AG09319 (cell line): ENCODE results near the gene HLCS.

ENCODE experiments used
- DNase-seq: peaks from one replicate; pipeline ENCODE4 v3.0.0-alpha.2; 2010; ENCODE audit warnings: low read depth; ENCODE audit errors: extremely low read depth
- TF ChIP-seq, protein P1 (sequence below): IDR thresholded peaks from 2 replicates; pipeline ENCODE4 v1.5.1; 2011; ENCODE audit warnings: low read depth, mild to moderate bottlenecking, inconsistent platforms, low read length, moderate library complexity

HLCS gene

DNA sequence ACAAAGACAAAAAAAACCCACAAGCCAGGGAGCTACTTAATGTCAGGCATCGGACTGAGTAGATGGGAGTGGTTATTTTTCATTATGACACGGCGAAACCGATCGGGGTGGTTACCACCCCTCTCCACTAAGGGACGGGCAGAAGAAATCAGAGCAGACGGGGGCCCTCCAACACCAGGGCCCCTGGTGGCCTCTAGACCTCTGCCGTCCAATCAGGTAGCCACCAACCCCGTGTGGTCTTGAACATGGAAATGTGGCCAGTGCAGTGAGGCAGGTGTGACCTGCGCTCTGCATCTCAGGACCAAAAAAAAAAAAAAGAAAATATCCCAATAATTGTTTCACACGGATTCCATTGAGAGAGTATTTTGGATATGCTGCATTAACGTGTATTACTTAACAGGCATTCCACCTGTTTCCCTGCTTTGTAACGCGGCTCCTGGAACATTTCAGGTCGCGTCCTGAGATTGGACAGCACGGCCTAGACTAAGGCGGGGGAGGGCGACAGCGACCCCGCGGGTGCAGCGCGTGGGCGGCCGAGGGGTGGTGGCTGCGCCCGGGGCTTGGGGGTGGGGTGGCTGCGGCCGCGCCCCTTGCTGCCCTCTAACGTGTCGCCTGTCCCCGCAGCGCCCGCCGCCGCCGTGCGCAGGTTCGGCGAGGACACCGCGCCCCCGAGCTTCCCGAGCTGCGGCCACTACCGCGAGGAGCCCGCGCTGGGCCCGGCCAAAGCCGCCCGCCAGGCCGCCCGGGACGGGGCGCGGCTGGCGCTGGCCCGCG, 219.2 kb downstream of the HLCS start:
- no peak for DNase-seq

DNA sequence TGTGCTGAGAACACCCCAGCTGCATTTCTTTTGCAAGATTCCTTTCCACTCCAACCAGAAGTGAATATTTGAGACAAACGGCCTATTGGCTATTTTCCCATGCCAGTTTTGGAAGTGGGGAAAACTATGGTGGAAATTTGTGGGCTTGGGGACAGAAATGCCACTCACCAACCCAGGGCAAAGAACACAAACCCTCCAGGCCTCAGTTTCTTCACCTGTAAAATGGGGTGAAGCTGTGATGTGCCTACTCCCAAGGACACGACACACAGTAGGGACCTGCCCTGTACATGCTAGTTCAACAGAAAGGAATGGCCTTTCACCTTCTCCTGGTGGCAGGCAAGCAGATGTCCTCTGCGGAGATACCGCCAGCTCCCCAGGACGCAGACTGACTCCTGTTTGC, 221.0 kb downstream of the HLCS start:
- no peak for DNase-seq
- TF ChIP-seq, protein P1, sequence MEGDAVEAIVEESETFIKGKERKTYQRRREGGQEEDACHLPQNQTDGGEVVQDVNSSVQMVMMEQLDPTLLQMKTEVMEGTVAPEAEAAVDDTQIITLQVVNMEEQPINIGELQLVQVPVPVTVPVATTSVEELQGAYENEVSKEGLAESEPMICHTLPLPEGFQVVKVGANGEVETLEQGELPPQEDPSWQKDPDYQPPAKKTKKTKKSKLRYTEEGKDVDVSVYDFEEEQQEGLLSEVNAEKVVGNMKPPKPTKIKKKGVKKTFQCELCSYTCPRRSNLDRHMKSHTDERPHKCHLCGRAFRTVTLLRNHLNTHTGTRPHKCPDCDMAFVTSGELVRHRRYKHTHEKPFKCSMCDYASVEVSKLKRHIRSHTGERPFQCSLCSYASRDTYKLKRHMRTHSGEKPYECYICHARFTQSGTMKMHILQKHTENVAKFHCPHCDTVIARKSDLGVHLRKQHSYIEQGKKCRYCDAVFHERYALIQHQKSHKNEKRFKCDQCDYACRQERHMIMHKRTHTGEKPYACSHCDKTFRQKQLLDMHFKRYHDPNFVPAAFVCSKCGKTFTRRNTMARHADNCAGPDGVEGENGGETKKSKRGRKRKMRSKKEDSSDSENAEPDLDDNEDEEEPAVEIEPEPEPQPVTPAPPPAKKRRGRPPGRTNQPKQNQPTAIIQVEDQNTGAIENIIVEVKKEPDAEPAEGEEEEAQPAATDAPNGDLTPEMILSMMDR = no peak

More for the DNA sequence above, 219.2 kb downstream of the HLCS start:
- TF ChIP-seq, protein P1 = no peak

DNA sequence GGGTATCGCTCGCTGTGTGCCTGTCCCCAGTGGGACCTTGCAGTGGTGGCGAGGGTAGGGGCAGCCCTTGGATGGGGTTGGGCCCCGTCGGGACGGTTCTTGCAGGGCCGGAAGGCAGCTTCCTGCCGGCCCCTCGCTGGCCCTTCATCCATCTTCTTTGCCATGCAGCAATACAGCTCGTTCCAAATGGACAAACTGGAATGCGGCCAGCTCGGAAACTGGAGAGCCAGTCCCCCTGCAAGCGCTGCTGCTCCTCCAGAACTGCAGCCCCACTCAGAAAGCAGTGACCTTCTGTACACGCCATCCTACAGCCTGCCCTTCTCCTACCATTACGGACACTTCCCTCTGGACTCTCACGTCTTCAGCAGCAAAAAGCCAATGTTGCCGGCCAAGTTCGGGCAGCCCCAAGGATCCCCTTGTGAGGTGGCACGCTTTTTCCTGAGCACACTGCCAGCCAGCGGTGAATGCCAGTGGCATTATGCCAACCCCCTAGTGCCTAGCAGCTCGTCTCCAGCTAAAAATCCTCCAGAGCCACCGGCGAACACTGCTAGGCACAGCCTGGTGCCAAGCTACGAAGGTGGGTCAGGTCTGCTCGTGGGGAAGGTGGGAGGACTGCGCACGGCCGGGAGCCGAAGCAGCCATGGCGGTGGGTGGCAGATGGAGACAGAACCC, 221.8 kb downstream of the HLCS start:
- TF ChIP-seq, protein P1 = no peak
- no peak for DNase-seq

DNA sequence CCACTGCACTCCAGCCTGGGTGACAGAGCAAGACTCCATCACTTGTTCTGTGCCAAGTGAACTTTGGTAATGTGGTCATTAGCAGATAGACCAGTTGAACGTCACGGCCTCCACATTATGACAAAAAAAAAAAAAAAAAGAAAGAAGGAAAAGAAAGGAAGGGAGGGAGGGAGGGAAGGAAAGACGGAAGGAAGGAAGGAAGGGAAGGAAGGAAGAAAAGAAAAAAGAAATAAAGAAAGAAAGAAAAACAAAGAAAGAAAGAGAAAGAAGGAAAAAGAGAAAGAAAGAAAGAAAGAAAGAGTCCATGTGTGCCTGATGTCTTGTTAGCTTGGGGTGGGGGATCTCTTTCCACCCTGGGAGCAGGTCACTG, 222.3 kb downstream of the HLCS start:
- DNase-seq = no peak
- TF ChIP-seq, protein P1 = no peak

DNA sequence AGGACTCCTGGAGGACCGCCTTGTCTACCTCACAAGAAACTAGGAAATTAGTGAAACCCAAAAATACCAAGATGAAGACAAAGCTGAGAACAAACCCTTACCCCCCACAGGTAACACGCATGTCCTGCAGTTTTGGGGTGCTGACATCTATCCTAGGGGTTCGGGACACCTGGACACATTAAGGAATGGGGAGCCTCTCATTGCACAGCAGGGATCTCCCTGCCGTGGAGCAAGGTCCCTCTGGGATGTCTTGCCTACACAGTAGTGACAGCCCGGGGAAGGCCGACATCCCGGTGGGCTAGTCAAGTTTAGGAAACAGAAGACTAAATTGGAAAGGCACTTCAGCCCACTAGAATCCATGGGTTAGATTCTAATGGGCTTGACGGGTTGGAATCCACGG, 223.0 kb downstream of the HLCS start:
- TF ChIP-seq, protein P1 = no peak
- no peak for DNase-seq

DNA sequence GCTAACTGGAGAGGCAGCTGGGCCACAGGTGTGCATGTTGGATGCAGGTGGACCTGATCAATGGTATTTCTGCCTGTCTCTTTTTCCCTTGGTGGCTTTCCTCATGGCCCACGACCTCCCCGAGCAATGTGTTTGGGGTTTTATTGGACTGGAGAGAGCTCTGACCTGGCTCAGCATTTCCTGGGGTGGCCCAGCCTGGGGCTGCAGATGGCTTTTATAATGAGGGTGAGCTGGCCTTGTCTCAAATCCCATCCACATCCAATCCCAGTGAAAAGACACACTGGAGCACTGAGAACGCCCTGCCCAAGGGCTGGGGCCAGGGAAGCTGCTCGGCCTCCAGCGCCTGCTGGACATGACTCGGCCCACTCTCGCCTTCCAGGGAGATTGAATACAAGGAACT, 223.5 kb downstream of the HLCS start:
- DNase-seq = no peak
- TF ChIP-seq, protein P1 = no peak

DNA sequence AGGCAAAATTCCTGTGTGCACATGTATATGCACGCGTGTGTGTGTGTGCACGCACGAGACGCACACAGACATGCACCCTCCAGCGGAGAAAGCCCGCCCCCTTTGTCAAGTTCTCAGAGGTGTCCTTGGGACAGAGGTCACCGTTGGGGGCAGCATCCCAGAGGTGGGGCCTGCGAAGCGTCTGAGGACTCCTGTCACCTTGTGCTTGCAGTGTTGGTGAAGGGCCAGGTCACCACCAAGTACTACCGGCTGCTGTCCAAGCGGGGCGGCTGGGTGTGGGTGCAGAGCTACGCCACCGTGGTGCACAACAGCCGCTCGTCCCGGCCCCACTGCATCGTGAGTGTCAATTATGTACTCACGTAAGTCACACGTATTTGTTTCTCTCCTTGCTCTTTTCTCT, 225.0 kb downstream of the HLCS start:
- DNase-seq = no peak
- TF ChIP-seq, protein P1 = no peak
